ENCODE results near the gene TJAP1.

GRCh38 chr6:43445576-43445975 lies 31.8 kb upstream of the TJAP1 start:
- no peak for TF ChIP-seq ARNTL (CRISPR knock-in tag; IDR thresholded peaks at IDR 0.05; ENCODE audit: borderline replicate concordance, low read depth)
- no peak for TF ChIP-seq ZNF565 (CRISPR knock-in tag; conservative IDR thresholded peaks at IDR 0.05; ENCODE audit: low read depth)
- no peak for TF ChIP-seq ZFP3 (CRISPR knock-in tag; IDR thresholded peaks at IDR 0.05)
- no peak for TF ChIP-seq BACH2 (CRISPR knock-in tag; IDR thresholded peaks at IDR 0.05; ENCODE audit: borderline replicate concordance)
- no peak for TF ChIP-seq TCF4 (CRISPR knock-in tag; IDR thresholded peaks at IDR 0.05; ENCODE audit: borderline replicate concordance)
- TF ChIP-seq CREB5 (CRISPR knock-in tag; IDR thresholded peaks at IDR 0.05; ENCODE audit: low read depth) = no peak
- TF ChIP-seq ZNF70 (CRISPR knock-in tag; IDR thresholded peaks at IDR 0.05) = no peak
